Endothelial cell of umbilical vein (primary cell): ENCODE measurements around the gene METTL8. TPM values are rescaled to one million over a fixed set of nuclear protein-coding genes. Genes with fewer than 3 reads are reported as not detected.

Source experiments
- BruUV-seq: library from RNA; stranded (reverse); fragments of 400-500 nt; replicated peaks from 2 replicates; lab custom pipeline; 2021; lab: Mats Ljungman, UMichigan
- CTCF ChIA-PET: fragments of 300-600, 350-600 bp; sonication (Branson Sonifier 250); formaldehyde crosslinking; loops from one replicate; lab custom pipeline; 2021; ENCODE audit warnings: antibody characterized with exemption, inconsistent platforms; lab: Charles Lee
- POLR2A ChIA-PET: fragments of 300-600, 350-600 bp; sonication (Branson Sonifier 250); formaldehyde crosslinking; loops from one replicate; lab custom pipeline; 2021; ENCODE audit warnings: antibody characterized with exemption, inconsistent platforms; lab: Charles Lee
- DNase-seq: peaks from one replicate; pipeline ENCODE4 v3.0.0-alpha.2; 2011; ENCODE audit warnings: low read depth, low spot score
- FAIRE-seq: peaks from 2 replicates; lab custom pipeline; 2011; peaks lifted over from hg19 to GRCh38; lab: Jason Lieb, UNC
- H2AFZ ChIP-seq: 2 replicates; pipeline ENCODE4 v1.6.0; 2012; ENCODE audit warnings: low read depth, low read length, control low read depth, inconsistent platforms
- H3K27ac ChIP-seq: 2 replicates; pipeline ENCODE4 v1.5.1; 2011; ENCODE audit warnings: low read depth, mild to moderate bottlenecking, control low read depth, low read length, moderate library complexity; ENCODE audit not compliant: insufficient read depth
- H3K27me3 ChIP-seq, 2 experiments: 2 replicates each; pipeline versions ENCODE4 v1.6.0 to v1.6.1; 2011; ENCODE audit warnings: low read length in 2 of 2, mixed read lengths in 1 of 2; ENCODE audit not compliant: control insufficient read depth in 2 of 2, insufficient read depth in 2 of 2
- H3K36me3 ChIP-seq, 2 experiments: 2 replicates in 1 of 2; 3 replicates in 1 of 2; pipeline ENCODE4 v1.5.1; 2011; ENCODE audit warnings: low read length in 2 of 2, mild to moderate bottlenecking in 1 of 2, moderate library complexity in 1 of 2; ENCODE audit not compliant: control insufficient read depth in 2 of 2, insufficient read depth in 2 of 2; ENCODE audit errors: extremely low read depth in 1 of 2
- H3K4me1 ChIP-seq: 3 replicates; pipeline ENCODE4 v1.5.1; 2011; ENCODE audit warnings: mild to moderate bottlenecking, low read length; ENCODE audit not compliant: control insufficient read depth, insufficient read depth; ENCODE audit errors: extremely low read depth
- H3K4me2 ChIP-seq: 2 replicates; pipeline ENCODE4 v1.6.1; 2011; ENCODE audit warnings: low read length, control low read depth, mixed read lengths; ENCODE audit not compliant: insufficient read depth
- H3K4me3 ChIP-seq, 3 experiments: fragments of 200-600 bp in 1 of 3; sonication (generic), shearing (Covaris generic) in 1 of 3; replicated peaks in 1 of 3; 2 replicates each; pipeline ENCODE4 v1.5.1; 2011 to 2016; ENCODE audit warnings: control low read depth in 3 of 3, low read length in 3 of 3, mild to moderate bottlenecking in 2 of 3, inconsistent platforms in 1 of 3, low read depth in 1 of 3, moderate library complexity in 1 of 3; ENCODE audit not compliant: insufficient read depth in 1 of 3
- H3K79me2 ChIP-seq: 2 replicates; pipeline ENCODE4 v1.6.0; 2012; ENCODE audit warnings: low read length, inconsistent platforms; ENCODE audit not compliant: control insufficient read depth, insufficient read depth
- H3K9ac ChIP-seq: replicated peaks from 2 replicates; pipeline ENCODE3; 2011; ENCODE audit warnings: low read length, control low read depth; ENCODE audit not compliant: insufficient read depth; ENCODE audit errors: extremely low read depth
- H3K9me1 ChIP-seq: replicated peaks from 3 replicates; pipeline ENCODE4 v1.6.0; 2011; ENCODE audit warnings: mild to moderate bottlenecking, low read length; ENCODE audit not compliant: control insufficient read depth, insufficient read depth; ENCODE audit errors: extremely low read depth
- H3K9me3 ChIP-seq: replicated peaks from 2 replicates; pipeline ENCODE4 v1.5.1; 2012; ENCODE audit warnings: low read length, inconsistent platforms; ENCODE audit not compliant: control insufficient read depth, insufficient read depth
- H4K20me1 ChIP-seq: replicated peaks from 2 replicates; pipeline ENCODE3; 2011; ENCODE audit warnings: mild to moderate bottlenecking, low read length; ENCODE audit not compliant: control insufficient read depth, insufficient read depth; ENCODE audit errors: extremely low read depth
- EZH2 ChIP-seq: IDR thresholded peaks from 2 replicates; pipeline ENCODE4 v1.6.1; 2012; ENCODE audit warnings: borderline replicate concordance, low read depth, mild to moderate bottlenecking, moderate library complexity, low read length, inconsistent platforms; ENCODE audit not compliant: severe bottlenecking
- FOS ChIP-seq: IDR thresholded peaks from 2 replicates; pipeline ENCODE4 v1.6.1; 2011; ENCODE audit warnings: mild to moderate bottlenecking, low read length, moderate library complexity, borderline replicate concordance; ENCODE audit not compliant: insufficient read depth
- GATA2 ChIP-seq: IDR thresholded peaks from 2 replicates; pipeline ENCODE4 v1.7.0; 2011; ENCODE audit warnings: low read depth, mild to moderate bottlenecking, moderate library complexity, mixed read lengths, low read length; ENCODE audit not compliant: insufficient read length, insufficient read depth
- JUN ChIP-seq: IDR thresholded peaks from 2 replicates; pipeline ENCODE4 v1.6.1; 2011; ENCODE audit warnings: borderline replicate concordance, low read depth; ENCODE audit not compliant: insufficient read length, insufficient read depth
- MYC ChIP-seq: IDR thresholded peaks from one replicate; pipeline ENCODE4 v1.6.1; 2011; ENCODE audit warnings: mild to moderate bottlenecking, low read depth, low read length
- POLR2A ChIP-seq: IDR thresholded peaks from 2 replicates; pipeline ENCODE4 v1.6.1; 2012; ENCODE audit warnings: low read depth, mild to moderate bottlenecking, control low read depth, low read length
- POLR2AphosphoS5 ChIP-seq: IDR thresholded peaks from 2 replicates; pipeline ENCODE4 v1.6.1; 2012; ENCODE audit warnings: low read depth, mild to moderate bottlenecking, control low read depth, low read length, moderate library complexity; ENCODE audit not compliant: insufficient read depth
- dilution Hi-C: fragments of 300-500 bp; cut with MboI; formaldehyde crosslinking; loops from one replicate; pipeline ENCODE4 v1.15.0; 2019; ENCODE audit warnings: low sequenced_read_pairs; ENCODE audit not compliant: extremely low pct_ligation_motif_present
- intact Hi-C: fragments of 100-400 bp; cut with micrococcal nuclease; formaldehyde crosslinking; loops from one replicate; pipeline ENCODE4 v1.10.0; 2022
- polyA plus RNA-seq, 4 experiments: library from polyadenylated mRNA; depleted of rRNA in 3 of 4; stranded (reverse) in 3 of 4; unstranded in 1 of 4; fragments of >200 nt; gene quantifications; 2 replicates each; pipeline versions ENCODE4 v1.2.1 to v1.2.3, GENCODE V29; 2011 to 2012; ENCODE audit warnings: missing spikeins in 1 of 4
- total RNA-seq: library from RNA; stranded (reverse); gene quantifications from 2 replicates; pipeline ENCODE4 v1.2.3, GENCODE V29; 2021
- TF ChIP-seq, protein P1 (sequence below): IDR thresholded peaks from 2 replicates; pipeline ENCODE4 v1.6.1; 2011; ENCODE audit not compliant: insufficient read depth, insufficient read length
- TF ChIP-seq, protein P2 (sequence below), 2 donors: IDR thresholded peaks; 1 replicate in 1 of 2; 2 replicates in 1 of 2; pipeline ENCODE4 v1.5.1; 2011; ENCODE audit warnings: low read length in 2 of 2, mild to moderate bottlenecking in 2 of 2, moderate library complexity in 2 of 2, control low read depth in 1 of 2, inconsistent platforms in 1 of 2, low read depth in 1 of 2; ENCODE audit not compliant: insufficient read depth in 1 of 2; ENCODE audit errors: extremely low read depth in 1 of 2

The METTL8 gene
- total and polyA plus RNA-seq, 2 donors (not counting 3 experiments of a cell fraction or from before 2014, with no cell fraction given): 7.0 to 20.2 TPM

DNA sequence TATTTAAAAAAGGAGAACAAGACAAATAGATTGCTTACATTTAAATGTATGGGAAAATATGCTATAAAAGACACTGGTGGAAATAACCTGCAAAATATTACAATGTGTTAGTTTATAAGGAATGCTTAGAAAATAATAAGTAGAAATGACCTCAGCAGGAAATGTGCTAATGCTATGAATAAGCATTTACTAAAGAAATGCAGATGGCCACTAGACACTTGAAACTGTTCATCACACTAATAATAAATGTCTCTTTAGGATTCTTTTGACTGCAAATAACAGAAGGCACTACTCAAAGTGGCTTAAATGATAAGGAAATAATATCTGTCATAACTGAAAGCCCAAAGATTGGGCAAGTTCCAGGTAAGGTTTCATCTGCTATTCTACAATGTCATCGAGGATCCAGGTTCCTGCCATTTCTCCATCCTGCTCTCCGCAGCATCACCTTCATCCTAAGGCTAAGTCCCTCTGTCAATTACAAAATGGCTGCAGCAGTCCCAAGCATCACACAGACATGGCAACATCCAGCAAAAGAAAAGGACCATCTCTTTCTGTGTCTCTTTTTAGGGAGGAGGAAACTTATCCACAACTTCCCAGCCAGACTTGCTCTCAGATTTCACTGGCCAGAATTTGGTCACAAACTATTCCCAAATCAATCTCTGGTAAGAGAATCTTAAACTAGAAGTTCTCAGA lies 21.9 kb downstream of the METTL8 start:
- Histone ChIP-seq H3K9ac (peak overlapping the region; percentile 0), H3K4me1 (peaks cover 29% of the 10 kb centered on the region), H2AFZ (peak overlapping the region; percentile 39), H3K4me3 (no peak overlapping the region), H3K79me2 (peaks cover 4% of the 10 kb centered on the region), H3K9me1 (no peaks in the 10 kb centered on the region), H3K27ac (peak overlapping the region; percentile 64), H3K9me3 (no peaks in the 10 kb centered on the region), H4K20me1 (no peaks in the 10 kb centered on the region), H3K27me3 (no peaks in the 10 kb centered on the region), H3K36me3 (no peaks in the 10 kb centered on the region), H3K4me2 (peak overlapping the region; percentile 49)
- ChIA-PET CTCF (no interaction called here), POLR2A (no interaction called here)
- no peak for FAIRE-seq
- BruUV-seq: TSS peak; percentile 81
- DNase-seq: peak; percentile 50
- dilution Hi-C loops: no loop called here
- TF ChIP-seq GATA2 (no peak), JUN (peak; percentile 36), FOS (peak; percentile 23), POLR2AphosphoS5 (no peak), MYC (no peak)
- TF ChIP-seq, protein P1, sequence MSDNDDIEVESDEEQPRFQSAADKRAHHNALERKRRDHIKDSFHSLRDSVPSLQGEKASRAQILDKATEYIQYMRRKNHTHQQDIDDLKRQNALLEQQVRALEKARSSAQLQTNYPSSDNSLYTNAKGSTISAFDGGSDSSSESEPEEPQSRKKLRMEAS: no peak
- intact Hi-C loops: no loop called here

DNA sequence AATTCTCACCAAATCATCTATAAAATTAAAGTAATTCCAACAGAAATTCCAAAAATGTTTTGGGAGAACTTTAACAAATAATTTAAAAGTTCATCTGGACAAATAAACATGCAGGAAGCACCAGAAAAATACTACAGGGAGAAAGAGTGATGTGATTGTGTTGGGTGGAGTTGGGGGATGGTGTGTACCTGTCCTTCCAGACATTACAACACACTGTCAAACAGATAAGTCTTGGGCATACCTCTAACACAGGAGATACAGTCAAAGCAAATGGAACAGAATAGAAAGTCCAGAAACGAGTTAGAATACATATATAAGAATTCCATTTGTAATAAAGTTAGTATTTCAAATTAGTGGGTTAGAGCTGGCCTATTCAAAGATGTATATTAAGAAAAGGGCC lies 22.6 kb downstream of the METTL8 start:
- Histone ChIP-seq H3K4me2 (peak overlapping the region; percentile 49), H3K36me3 (no peaks in the 10 kb centered on the region), H3K9ac (peak overlapping the region; percentile 0), H3K79me2 (peaks cover 4% of the 10 kb centered on the region), H3K27me3 (no peaks in the 10 kb centered on the region), H3K4me1 (peaks cover 29% of the 10 kb centered on the region), H3K4me3 (no peak overlapping the region), H2AFZ (no peak overlapping the region), H3K9me3 (no peaks in the 10 kb centered on the region), H4K20me1 (no peaks in the 10 kb centered on the region), H3K27ac (peak overlapping the region; percentile 64), H3K9me1 (no peaks in the 10 kb centered on the region)
- TF ChIP-seq POLR2A (no peak), FOS (no peak), GATA2 (no peak), POLR2AphosphoS5 (no peak), JUN (no peak), MYC (no peak), EZH2 (no peak)
- TF ChIP-seq, protein P1: no peak
- TF ChIP-seq, protein P2, sequence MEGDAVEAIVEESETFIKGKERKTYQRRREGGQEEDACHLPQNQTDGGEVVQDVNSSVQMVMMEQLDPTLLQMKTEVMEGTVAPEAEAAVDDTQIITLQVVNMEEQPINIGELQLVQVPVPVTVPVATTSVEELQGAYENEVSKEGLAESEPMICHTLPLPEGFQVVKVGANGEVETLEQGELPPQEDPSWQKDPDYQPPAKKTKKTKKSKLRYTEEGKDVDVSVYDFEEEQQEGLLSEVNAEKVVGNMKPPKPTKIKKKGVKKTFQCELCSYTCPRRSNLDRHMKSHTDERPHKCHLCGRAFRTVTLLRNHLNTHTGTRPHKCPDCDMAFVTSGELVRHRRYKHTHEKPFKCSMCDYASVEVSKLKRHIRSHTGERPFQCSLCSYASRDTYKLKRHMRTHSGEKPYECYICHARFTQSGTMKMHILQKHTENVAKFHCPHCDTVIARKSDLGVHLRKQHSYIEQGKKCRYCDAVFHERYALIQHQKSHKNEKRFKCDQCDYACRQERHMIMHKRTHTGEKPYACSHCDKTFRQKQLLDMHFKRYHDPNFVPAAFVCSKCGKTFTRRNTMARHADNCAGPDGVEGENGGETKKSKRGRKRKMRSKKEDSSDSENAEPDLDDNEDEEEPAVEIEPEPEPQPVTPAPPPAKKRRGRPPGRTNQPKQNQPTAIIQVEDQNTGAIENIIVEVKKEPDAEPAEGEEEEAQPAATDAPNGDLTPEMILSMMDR (IDR thresholded peaks at IDR 0.05; ENCODE audit: extremely low read depth in 1 of 2, insufficient read depth in 1 of 2, low read depth in 1 of 2, low read length in 2 of 2): no peak
- ChIA-PET CTCF (interaction anchor here (0.9 to 1.4 kb wide), 3 partner anchors 177 to 325 kb away, joined by 3 to 9 read pairs (median 4); no protein-coding TSS in a partner anchor), POLR2A (no interaction called here)
- no peak for FAIRE-seq
- DNase-seq: no peak
- intact Hi-C loops (no loop called here), dilution Hi-C loops (no loop called here)
- TSS peak; percentile 71 for BruUV-seq
